Activated CD4-positive, alpha-beta memory T cell treated with anti-CD3 and anti-CD28 coated beads, Interleukin-2, amount 10 ng/mL, durations not matched to agents 7 days and 5 days (primary cell): ENCODE data around the gene HECTD1. TPM values are rescaled to one million over a fixed set of nuclear protein-coding genes. Genes with fewer than 3 reads are reported as not detected.
"Not testable (repeated sequence)": the region's sequence is repeated elsewhere in the genome, so short reads cannot be mapped to it uniquely, and the experiment has no call there.

Experiments
- CTCF ChIA-PET: fragments of 350-600 bp; sonication (Branson Sonifier 250); formaldehyde crosslinking; loops from one replicate; lab custom pipeline; 2021; ENCODE audit warnings: antibody characterized with exemption, inconsistent platforms; lab: Charles Lee
- POLR2A ChIA-PET: fragments of 350-600 bp; sonication (Branson Sonifier 250); formaldehyde crosslinking; loops from one replicate; lab custom pipeline; 2021; ENCODE audit warnings: antibody characterized with exemption; lab: Charles Lee
- DNase-seq: peaks from one replicate; pipeline ENCODE4 v3.0.0-alpha.2; 2020
- H3K27ac Mint-ChIP-seq: one replicate; pipeline ENCODE4 v1.8.0; 2021; ENCODE audit warnings: mild to moderate bottlenecking, mixed read lengths
- H3K27me3 Mint-ChIP-seq: one replicate; pipeline ENCODE4 v1.8.0; 2021; ENCODE audit warnings: mixed read lengths
- H3K36me3 Mint-ChIP-seq: one replicate; pipeline ENCODE4 v1.8.0; 2021; ENCODE audit warnings: low read depth, mixed read lengths
- H3K4me1 Mint-ChIP-seq: one replicate; pipeline ENCODE4 v1.8.0; 2021; ENCODE audit warnings: mixed read lengths
- H3K4me3 Mint-ChIP-seq: one replicate; pipeline ENCODE4 v1.8.0; 2021; ENCODE audit warnings: mild to moderate bottlenecking, mixed read lengths
- H3K9me3 Mint-ChIP-seq: one replicate; pipeline ENCODE4 v1.8.0; 2021; ENCODE audit warnings: mixed read lengths
- total RNA-seq, 2 experiments: library from RNA; stranded (reverse); gene quantifications; one replicate each; pipeline ENCODE4 v1.2.3, GENCODE V29; 2021

The HECTD1 gene
- total RNA-seq, 2 experiments from 2014 or later, result 85.1 to 92.3 TPM

- Mint-ChIP-seq H3K9me3 (no peaks in the 10 kb centered on the region), H3K4me3 (no peak overlapping the region), H3K4me1 (no peaks in the 10 kb centered on the region), H3K36me3 (no peaks in the 10 kb centered on the region), H3K27me3 (no peaks in the 10 kb centered on the region), H3K27ac (no peak overlapping the region)
- CTCF ChIA-PET, result no interaction called here
- POLR2A ChIA-PET, result no interaction called here
- DNase-seq, result no peak
These were observed 147.2 kb downstream of the HECTD1 start for GRCh38 chr14:31060253-31060875.

- H3K4me3 Mint-ChIP-seq, result no peak overlapping the region
- no peak overlapping the region for H3K27ac Mint-ChIP-seq
- no peaks in the 10 kb centered on the region for H3K36me3 Mint-ChIP-seq
- ChIA-PET CTCF (no interaction called here), POLR2A (no interaction called here)
- no peaks in the 10 kb centered on the region for H3K9me3 Mint-ChIP-seq
- DNase-seq, result no peak
- H3K4me1 Mint-ChIP-seq, result no peaks in the 10 kb centered on the region
- no peaks in the 10 kb centered on the region for H3K27me3 Mint-ChIP-seq
These were observed 148.3 kb downstream of the HECTD1 start for GRCh38 chr14:31059152-31059924.

DNA sequence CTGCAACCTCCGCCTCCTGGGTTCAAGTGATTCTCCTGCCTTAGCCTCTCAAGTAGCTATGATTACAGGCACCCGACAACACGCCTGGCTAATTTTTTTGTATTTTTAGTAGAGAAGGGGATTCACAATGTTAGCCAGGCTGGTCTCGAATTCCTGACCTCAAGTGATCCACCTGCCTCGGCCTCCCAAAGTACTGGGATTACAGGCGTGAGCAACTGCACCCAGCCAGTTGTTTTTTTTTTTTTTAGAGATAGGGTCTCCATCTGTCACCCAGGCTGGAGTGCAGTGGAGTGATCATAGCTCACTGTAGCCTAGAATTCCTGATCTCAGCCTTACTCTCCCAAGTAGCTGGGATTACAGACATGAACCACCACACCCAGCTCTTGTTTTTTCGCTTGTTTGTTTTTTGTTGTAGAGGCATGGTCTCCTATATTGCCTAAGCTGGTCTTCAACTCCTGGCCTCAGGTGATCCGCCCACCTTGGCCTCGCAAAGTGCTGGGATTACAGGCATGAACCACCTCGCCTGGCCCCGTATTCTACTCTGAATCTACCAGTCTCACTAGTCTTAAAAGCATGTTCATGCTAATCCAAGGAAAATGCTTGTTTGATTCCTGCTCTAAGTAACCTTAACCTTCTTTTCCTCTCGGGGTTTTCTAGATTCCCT is 149.8 kb downstream of the HECTD1 start:
- H3K27me3 Mint-ChIP-seq, result no peaks in the 10 kb centered on the region
- ChIA-PET POLR2A (no interaction called here), CTCF (interaction anchor here (0.7 kb wide), 1 partner anchor 63 kb away, joined by 3 read pairs; no protein-coding TSS in a partner anchor)
- H3K4me1 Mint-ChIP-seq, result no peaks in the 10 kb centered on the region
- H3K27ac Mint-ChIP-seq, result no peak overlapping the region
- no peak overlapping the region for H3K4me3 Mint-ChIP-seq
- no peaks in the 10 kb centered on the region for H3K36me3 Mint-ChIP-seq
- no peak for DNase-seq
- H3K9me3 Mint-ChIP-seq, result no peaks in the 10 kb centered on the region

DNA sequence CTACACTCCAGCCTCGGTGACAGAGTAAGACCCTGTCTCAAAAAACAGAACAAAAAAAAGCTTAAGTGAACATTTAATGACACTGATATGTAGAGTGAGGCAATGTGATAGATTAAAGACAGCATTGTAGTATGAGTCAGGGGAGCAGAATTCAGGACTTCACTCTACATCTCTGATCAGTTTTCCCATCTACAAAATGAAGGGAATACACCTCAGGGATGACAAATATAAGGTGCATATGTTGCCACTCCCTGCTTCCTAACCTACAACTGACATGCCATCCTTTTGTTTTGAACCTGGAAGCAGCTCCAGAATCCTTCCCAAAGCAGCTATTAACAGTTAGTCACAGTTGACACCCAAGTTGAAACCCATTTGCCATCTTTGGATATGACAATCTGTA is 150.6 kb downstream of the HECTD1 start:
- H3K27ac Mint-ChIP-seq, result no peak overlapping the region
- ChIA-PET CTCF (interaction anchor here (0.9 kb wide), 1 partner anchor 14 kb away, joined by 4 read pairs; no protein-coding TSS in a partner anchor), POLR2A (no interaction called here)
- H3K4me1 Mint-ChIP-seq, result no peaks in the 10 kb centered on the region
- H3K27me3 Mint-ChIP-seq, result no peaks in the 10 kb centered on the region
- H3K36me3 Mint-ChIP-seq, result no peaks in the 10 kb centered on the region
- no peak overlapping the region for H3K4me3 Mint-ChIP-seq
- no peaks in the 10 kb centered on the region for H3K9me3 Mint-ChIP-seq
- DNase-seq, result no peak

DNA sequence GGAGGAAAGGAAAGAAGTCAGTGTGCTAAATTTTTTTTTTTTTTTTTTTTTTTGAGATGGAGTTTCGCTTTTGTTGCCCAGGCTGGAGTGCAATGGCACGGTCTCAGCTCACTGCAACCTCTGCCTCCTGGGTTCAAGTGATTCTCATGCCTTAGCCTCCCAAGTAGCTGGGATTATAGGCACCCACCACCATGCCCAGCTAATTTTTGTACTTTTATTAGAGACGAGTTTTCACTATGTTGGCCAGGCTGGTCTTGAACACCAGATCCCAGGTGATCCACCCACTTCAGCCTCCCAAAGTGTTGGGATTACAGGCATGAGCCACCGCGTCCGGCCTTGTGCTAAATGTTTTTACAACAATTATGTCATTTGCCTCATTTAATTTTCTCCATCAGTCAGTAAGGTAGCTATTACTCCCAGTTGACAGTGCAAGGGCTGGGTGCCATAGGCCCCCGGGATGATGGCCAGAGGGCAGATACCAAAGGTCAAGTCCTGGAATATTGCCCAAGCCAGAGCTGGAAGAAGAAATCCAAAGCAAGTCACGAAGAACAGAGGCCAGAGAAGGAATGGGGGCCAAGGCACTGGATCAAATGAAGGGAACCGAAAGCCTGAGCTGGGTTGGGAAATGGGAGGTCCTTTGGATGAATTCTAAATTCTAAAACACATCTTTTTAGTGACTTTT is 154.5 kb downstream of the HECTD1 start:
- CTCF ChIA-PET, result interaction anchor here (0.7 kb wide), 1 partner anchor 268 kb away, joined by 3 read pairs; no protein-coding TSS in a partner anchor
- not testable (repeated sequence) for DNase-seq, H3K27me3 Mint-ChIP-seq

DNA sequence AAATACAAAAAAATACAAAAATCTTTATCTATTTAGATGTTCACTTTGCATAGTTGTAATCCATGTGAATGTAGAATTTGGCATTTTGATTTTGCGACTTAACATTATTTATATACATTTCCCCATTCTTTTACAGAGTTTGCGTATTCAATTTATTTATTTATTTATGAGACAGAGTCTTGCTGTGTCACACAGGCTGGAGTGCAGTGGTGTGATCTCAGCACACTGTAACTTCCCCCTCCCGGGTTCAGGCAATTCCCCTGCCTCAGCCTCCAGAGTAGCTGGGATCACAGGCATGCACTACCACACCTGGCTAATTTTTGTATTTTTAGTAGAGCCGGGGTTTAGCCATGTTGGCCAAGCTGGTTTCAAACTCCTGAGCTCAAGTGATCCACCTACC is 156.1 kb downstream of the HECTD1 start:
- Mint-ChIP-seq H3K27me3 (no peaks in the 10 kb centered on the region), H3K36me3 (no peaks in the 10 kb centered on the region), H3K4me3 (no peak overlapping the region), H3K9me3 (no peaks in the 10 kb centered on the region), H3K4me1 (peaks cover 2% of the 10 kb centered on the region), H3K27ac (no peak overlapping the region)
- CTCF ChIA-PET, result no interaction called here
- POLR2A ChIA-PET, result no interaction called here
- DNase-seq, result no peak

More for the DNA sequence above, 154.5 kb downstream of the HECTD1 start:
- H3K27ac Mint-ChIP-seq, H3K4me3 Mint-ChIP-seq, H3K36me3 Mint-ChIP-seq, POLR2A ChIA-PET, H3K9me3 Mint-ChIP-seq, H3K4me1 Mint-ChIP-seq: not testable (repeated sequence)

GRCh38 chr14:31051023-31051422 is 156.6 kb downstream of the HECTD1 start:
- no peak for DNase-seq
- Mint-ChIP-seq H3K27ac (no peak overlapping the region), H3K4me3 (no peak overlapping the region), H3K27me3 (no peaks in the 10 kb centered on the region), H3K4me1 (peaks cover 2% of the 10 kb centered on the region), H3K36me3 (no peaks in the 10 kb centered on the region), H3K9me3 (no peaks in the 10 kb centered on the region)
- POLR2A ChIA-PET, result no interaction called here
- CTCF ChIA-PET, result interaction anchor here (0.7 kb wide), 1 partner anchor 69 kb away, joined by 3 read pairs; no protein-coding TSS in a partner anchor

Other genes with a start within 250 kb of the HECTD1 start
- gene AP4S1, start 182.1 kb downstream of the HECTD1 start, total RNA-seq, result 1 to 10 TPM; 3.7 to 4.2 TPM
- 10 to 100 TPM; 22.3 to 25.4 TPM for gene STRN3, start 181.4 kb downstream of the HECTD1 start, total RNA-seq
- gene HEATR5A, start 212.8 kb upstream of the HECTD1 start, total RNA-seq, result 10 to 100 TPM in 1 of 2 experiments, 1 to 10 TPM in 1; 9.4 to 12.5 TPM
- 10 to 100 TPM; 12.8 to 13.0 TPM for gene DTD2, start 249.7 kb upstream of the HECTD1 start, total RNA-seq